A549 (cell line): ENCODE data around the gene PCARE.

Source experiments
- EHF ChIP-seq: fragments of 250-450 bp; sonication (Bioruptor Pico); IDR thresholded peaks from 2 replicates; pipeline ENCODE4 v1.5.0; 2020; ENCODE audit warnings: mild to moderate bottlenecking
- HOXA7 ChIP-seq: fragments of 250-450 bp; sonication (Bioruptor Pico); IDR thresholded peaks from 2 replicates; pipeline ENCODE4 v1.5.0; 2020; ENCODE audit warnings: mild to moderate bottlenecking, moderate library complexity
- JUNB ChIP-seq: fragments of >200 bp; sonication (Bioruptor Twin); formaldehyde crosslinking; IDR thresholded peaks from 2 replicates; pipeline ENCODE4 v1.6.1; 2016
- POLR2A ChIP-seq: IDR thresholded peaks from 2 replicates; pipeline ENCODE4 v1.6.1; 2012; ENCODE audit warnings: mild to moderate bottlenecking, low read length
- RNF2 ChIP-seq: fragments of 200-600 bp; sonication (generic); IDR thresholded peaks from 2 replicates; pipeline ENCODE4 v1.6.1; 2016; ENCODE audit warnings: low read depth, mild to moderate bottlenecking, antibody characterized with exemption, moderate library complexity, borderline replicate concordance
- ZNF302 ChIP-seq: fragments of 250-450 bp; sonication (Bioruptor Pico); IDR thresholded peaks from 2 replicates; pipeline ENCODE4 v1.9.0; 2021; ENCODE audit warnings: inconsistent platforms, mild to moderate bottlenecking, moderate library complexity
- TF ChIP-seq, protein P1 (sequence below): fragments of 200-600 bp; sonication (generic); IDR thresholded peaks from 2 replicates; pipeline ENCODE4 v1.6.1; 2016; ENCODE audit warnings: antibody characterized with exemption, mild to moderate bottlenecking, moderate library complexity
- TF ChIP-seq, protein P2 (sequence below): fragments of >200 bp; sonication (Bioruptor Twin); formaldehyde crosslinking; IDR thresholded peaks from 3 replicates; pipeline ENCODE4 v1.5.1; 2016

DNA sequence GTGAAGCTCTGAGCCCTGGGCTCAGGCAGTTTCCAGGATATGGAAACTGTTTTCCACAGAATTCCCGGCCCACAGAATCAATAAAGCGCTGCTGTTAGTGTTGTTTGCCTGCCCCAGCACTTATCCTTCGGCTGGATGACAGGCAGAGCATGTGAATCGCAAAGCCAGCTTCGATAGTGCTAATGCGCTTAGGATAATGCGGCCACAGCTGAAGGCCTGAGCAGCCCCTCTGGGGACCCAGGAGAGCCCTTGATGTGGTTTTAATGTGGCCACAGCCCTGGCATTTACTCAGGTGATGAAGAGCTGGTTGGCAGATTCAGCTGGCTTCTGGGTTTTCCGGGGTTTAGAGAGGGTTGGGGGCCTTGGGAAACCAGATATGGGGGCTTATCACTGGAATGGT, 23.7 kb downstream of the PCARE start:
- no peak for TF ChIP-seq HOXA7
- TF ChIP-seq, protein P1, sequence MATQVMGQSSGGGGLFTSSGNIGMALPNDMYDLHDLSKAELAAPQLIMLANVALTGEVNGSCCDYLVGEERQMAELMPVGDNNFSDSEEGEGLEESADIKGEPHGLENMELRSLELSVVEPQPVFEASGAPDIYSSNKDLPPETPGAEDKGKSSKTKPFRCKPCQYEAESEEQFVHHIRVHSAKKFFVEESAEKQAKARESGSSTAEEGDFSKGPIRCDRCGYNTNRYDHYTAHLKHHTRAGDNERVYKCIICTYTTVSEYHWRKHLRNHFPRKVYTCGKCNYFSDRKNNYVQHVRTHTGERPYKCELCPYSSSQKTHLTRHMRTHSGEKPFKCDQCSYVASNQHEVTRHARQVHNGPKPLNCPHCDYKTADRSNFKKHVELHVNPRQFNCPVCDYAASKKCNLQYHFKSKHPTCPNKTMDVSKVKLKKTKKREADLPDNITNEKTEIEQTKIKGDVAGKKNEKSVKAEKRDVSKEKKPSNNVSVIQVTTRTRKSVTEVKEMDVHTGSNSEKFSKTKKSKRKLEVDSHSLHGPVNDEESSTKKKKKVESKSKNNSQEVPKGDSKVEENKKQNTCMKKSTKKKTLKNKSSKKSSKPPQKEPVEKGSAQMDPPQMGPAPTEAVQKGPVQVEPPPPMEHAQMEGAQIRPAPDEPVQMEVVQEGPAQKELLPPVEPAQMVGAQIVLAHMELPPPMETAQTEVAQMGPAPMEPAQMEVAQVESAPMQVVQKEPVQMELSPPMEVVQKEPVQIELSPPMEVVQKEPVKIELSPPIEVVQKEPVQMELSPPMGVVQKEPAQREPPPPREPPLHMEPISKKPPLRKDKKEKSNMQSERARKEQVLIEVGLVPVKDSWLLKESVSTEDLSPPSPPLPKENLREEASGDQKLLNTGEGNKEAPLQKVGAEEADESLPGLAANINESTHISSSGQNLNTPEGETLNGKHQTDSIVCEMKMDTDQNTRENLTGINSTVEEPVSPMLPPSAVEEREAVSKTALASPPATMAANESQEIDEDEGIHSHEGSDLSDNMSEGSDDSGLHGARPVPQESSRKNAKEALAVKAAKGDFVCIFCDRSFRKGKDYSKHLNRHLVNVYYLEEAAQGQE, result no peak
- no peak for TF ChIP-seq POLR2A
- TF ChIP-seq, protein P2, sequence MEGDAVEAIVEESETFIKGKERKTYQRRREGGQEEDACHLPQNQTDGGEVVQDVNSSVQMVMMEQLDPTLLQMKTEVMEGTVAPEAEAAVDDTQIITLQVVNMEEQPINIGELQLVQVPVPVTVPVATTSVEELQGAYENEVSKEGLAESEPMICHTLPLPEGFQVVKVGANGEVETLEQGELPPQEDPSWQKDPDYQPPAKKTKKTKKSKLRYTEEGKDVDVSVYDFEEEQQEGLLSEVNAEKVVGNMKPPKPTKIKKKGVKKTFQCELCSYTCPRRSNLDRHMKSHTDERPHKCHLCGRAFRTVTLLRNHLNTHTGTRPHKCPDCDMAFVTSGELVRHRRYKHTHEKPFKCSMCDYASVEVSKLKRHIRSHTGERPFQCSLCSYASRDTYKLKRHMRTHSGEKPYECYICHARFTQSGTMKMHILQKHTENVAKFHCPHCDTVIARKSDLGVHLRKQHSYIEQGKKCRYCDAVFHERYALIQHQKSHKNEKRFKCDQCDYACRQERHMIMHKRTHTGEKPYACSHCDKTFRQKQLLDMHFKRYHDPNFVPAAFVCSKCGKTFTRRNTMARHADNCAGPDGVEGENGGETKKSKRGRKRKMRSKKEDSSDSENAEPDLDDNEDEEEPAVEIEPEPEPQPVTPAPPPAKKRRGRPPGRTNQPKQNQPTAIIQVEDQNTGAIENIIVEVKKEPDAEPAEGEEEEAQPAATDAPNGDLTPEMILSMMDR, result no peak
- no peak for TF ChIP-seq RNF2
- TF ChIP-seq EHF (CRISPR knock-in tag), result no peak
- no peak for TF ChIP-seq ZNF302 (CRISPR knock-in tag)
- no peak for TF ChIP-seq JUNB
